MV-4-11 (cell line): ENCODE measurements around the gene PGM3.

ENCODE experiments used
- DNase-seq: peaks from one replicate; lab custom pipeline; 2025; lab: John Stamatoyannopoulos, UW

The PGM3 gene

GRCh38 chr6:83183082-83183828 is 9.8 kb downstream of the PGM3 start:
- DNase-seq, result no peak

- DNase-seq, result no peak
Measured at GRCh38 chr6:83182114-83182513, 11.0 kb downstream of the PGM3 start.

- DNase-seq, result no peak
Measured at GRCh38 chr6:83180426-83180950, 12.6 kb downstream of the PGM3 start.

GRCh38 chr6:83176246-83176645 is 16.8 kb downstream of the PGM3 start:
- no peak for DNase-seq

DNA sequence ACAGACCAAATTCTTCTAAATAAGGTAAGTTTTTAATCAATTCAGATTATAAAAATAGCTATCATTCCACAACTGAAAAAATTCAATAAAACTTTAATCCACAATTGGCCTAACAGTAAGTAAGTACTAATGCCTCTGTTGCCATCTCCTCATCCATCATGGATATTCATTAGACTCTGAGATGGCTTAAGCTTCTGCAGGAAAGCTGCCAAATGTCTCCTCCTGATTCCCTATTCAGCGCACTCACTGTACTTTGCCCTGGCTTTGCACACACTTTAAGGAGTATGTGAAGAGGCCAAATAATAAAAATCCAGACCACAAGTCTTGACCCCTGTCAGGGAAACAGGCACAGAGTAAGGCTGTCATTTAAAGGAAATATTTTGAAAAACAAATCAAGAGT is 23.6 kb downstream of the PGM3 start:
- DNase-seq, result no peak

GRCh38 chr6:83169106-83169505 is 24.0 kb downstream of the PGM3 start:
- DNase-seq, result no peak

GRCh38 chr6:83168556-83168955 is 24.5 kb downstream of the PGM3 start:
- no peak for DNase-seq

DNA sequence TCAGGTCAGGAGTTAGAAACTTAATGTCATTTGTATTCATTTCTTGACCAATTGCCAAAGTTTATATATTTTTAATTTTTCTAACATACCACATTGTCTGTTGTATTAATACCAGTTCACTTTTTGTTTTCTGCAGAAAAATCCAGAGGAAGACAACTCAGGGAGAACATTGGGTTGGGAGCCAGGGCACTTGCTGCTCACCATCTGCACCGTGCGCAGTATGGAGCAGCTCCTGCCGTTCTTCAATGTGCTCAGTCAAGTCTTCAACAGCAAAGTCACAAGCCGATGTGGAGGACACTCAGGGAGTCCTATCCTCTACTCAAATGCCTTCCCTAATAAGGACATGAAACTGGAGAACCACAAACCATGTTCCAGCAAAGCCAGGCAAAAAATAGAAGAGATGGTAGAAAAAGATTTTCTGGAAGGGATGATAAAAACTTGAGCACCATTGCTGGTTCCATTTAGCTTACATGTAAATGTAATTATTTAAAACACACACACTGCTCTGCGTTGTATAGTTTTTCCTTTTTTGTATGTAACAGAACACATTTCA is 25.3 kb downstream of the PGM3 start:
- no peak for DNase-seq

DNA sequence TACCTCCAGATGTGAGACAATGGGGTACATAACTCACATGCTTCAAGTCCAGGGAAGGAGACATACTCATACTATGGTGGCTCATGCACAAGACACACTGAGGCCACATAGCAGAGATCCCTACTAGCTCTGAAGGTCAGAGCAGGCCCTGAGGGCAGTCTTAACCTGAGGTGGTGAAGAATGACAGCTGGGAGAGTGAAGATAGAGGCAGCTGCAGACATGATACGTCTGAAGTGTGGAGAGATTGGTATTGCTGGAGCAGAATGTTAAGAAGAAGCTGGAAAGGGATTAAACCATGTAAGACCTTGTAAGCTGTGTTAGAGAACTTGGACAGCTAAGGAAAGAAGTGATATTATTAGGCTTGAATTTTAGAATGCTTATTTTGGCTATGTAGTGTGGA is 32.9 kb downstream of the PGM3 start:
- no peak for DNase-seq

GRCh38 chr6:83155794-83156193 is 37.3 kb downstream of the PGM3 start:
- DNase-seq, result no peak

- no peak for DNase-seq
Measured at GRCh38 chr6:83153883-83154521, 39.1 kb downstream of the PGM3 start.

DNA sequence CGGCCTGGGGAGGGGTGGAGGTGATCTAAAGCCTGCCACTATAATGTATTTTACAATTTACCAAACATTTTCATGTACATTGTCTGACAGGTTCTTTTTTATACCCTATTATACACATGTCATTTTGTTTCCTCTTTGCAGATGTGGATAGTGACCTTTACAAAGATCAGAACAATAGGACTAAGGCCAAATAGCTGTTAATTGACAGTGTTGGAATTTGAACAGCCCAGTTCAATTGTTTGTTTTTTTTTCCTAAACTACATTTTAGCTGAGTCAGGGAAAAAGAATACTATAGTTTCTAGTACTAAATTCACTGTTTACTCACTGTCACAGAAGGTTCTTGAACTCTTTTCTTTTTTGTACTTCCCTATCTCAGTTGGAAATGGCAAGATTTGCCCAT is 40.2 kb downstream of the PGM3 start:
- no peak for DNase-seq

DNA sequence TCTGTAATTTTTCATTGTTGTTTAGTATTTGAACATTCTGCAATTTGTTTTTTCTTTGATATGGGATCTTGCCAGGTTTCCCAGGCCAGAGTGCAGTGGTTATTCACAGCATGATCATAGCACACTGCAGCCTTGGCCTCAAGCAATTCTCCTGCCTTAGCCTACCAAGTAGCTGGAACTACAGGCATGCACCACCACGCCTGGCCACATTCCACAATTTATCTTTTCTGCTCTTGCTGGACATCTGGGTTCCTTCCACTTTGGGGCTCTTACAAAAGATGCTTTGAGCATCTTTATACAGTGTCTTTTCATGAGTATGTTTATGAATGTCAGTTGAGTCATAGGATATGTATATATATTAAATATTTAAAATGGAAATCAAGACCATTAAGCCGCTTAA is 42.0 kb downstream of the PGM3 start:
- DNase-seq, result no peak

- no peak for DNase-seq
Measured at GRCh38 chr6:83138758-83139157, 54.3 kb downstream of the PGM3 start.

GRCh38 chr6:83138118-83138722 is 54.8 kb downstream of the PGM3 start:
- DNase-seq, result no peak

- no peak for DNase-seq
Measured at GRCh38 chr6:83132121-83132520, 60.9 kb downstream of the PGM3 start.

GRCh38 chr6:83127976-83128375 is 65.1 kb downstream of the PGM3 start:
- DNase-seq, result no peak

- no peak for DNase-seq
Measured at GRCh38 chr6:83127258-83127657, 65.8 kb downstream of the PGM3 start.

DNA sequence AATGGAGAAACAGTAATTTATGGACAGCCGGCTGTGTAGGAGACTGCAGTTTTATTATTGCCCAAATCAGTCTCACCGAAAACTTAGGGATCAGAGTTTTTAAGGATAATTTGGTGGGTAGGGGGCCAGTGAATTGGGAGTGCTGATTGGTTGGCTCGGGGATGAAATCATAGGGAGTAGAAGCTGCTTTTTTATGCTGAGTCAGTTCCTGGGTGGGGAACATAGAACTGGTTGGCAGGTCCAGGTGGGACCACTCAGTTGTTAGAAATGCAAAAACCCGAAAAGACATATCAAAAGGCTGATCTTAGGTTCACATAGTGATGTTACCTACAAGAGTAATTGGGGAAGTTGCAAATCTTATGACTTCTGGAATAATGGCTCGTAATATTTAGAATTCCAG is 66.3 kb downstream of the PGM3 start:
- no peak for DNase-seq

DNA sequence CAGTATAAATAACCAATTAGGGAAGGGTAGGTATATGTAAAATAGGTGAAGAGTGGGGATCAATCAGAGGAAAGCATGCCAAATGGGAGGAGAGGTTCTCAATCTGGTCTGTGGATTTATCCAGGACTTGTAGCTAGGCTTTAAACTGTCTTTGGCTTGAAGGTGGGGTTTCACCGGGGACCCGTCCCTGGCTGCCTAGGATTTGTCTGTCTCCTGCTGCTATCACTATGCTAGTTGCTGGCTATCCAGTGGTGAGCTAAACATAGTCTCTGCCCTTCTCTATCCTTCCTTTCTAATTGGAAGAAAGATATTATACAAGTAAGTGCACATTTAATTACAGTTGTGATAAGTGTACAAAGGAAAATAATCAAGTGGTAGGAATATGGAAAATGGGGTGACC is 66.8 kb downstream of the PGM3 start:
- no peak for DNase-seq

DNA sequence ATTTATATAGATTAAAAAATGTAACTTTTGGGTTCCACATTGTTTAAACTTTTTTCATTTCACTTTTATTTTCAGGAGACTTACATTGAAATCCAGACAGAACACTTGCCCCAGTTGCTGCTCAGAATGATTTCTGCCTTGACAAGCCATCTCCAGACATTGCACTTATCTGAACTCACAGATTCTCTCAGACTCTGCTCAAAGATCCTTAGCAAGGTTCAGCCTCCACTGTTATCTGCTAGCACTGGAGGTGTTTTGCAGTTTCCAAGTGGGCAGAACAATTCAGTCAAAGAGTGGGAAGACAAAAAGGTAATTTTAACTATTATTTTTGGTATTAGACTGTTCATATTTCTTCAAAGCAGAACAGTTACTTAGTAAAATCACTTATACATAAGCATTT is 67.6 kb downstream of the PGM3 start:
- no peak for DNase-seq

DNA sequence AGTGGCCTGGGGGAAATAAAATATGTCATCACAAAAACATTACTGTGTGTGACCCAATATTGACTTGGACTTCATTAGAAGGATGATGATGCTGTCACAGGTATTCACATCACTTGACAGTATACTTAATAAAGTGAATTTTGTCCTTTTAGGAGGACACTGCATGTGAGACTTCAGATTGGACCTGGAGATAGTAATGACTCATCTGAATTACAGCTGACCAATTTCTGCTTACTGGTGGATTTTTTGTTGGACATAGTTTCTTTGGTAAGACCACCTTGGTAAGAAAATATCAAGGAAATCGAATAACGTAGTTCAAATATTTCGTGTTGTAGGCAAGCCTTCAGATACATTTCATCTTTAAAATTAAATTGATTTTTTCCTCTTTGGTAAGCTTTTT is 68.5 kb downstream of the PGM3 start:
- no peak for DNase-seq

GRCh38 chr6:83119742-83120300 is 73.2 kb downstream of the PGM3 start:
- DNase-seq, result no peak
